NCI-H1694 (cell line): ENCODE data around the gene PTPRH.

Experiments used
- DNase-seq: peaks from one replicate; lab custom pipeline; 2025; lab: John Stamatoyannopoulos, UW

PTPRH gene

GRCh38 chr19:55246462-55247451, 37.5 kb upstream of the PTPRH start:
- DNase-seq = no peak

- no peak for DNase-seq
Measured at GRCh38 chr19:55245236-55245904, 36.1 kb upstream of the PTPRH start.

- no peak for DNase-seq
Measured at GRCh38 chr19:55244004-55244680, 34.8 kb upstream of the PTPRH start.

GRCh38 chr19:55242517-55242916, 33.2 kb upstream of the PTPRH start:
- DNase-seq = no peak

GRCh38 chr19:55241935-55242464, 32.7 kb upstream of the PTPRH start:
- DNase-seq = no peak

- no peak for DNase-seq
Measured at GRCh38 chr19:55241143-55241934, 32.0 kb upstream of the PTPRH start.

GRCh38 chr19:55240713-55241020, 31.4 kb upstream of the PTPRH start:
- DNase-seq = no peak

- DNase-seq = no peak
Measured at GRCh38 chr19:55239004-55239403, 29.7 kb upstream of the PTPRH start.

- DNase-seq = no peak
Measured at GRCh38 chr19:55238030-55238429, 28.7 kb upstream of the PTPRH start.

- no peak for DNase-seq
Measured at GRCh38 chr19:55232986-55233385, 23.7 kb upstream of the PTPRH start.

GRCh38 chr19:55232286-55232602, 22.9 kb upstream of the PTPRH start:
- DNase-seq = no peak

- no peak for DNase-seq
Measured at GRCh38 chr19:55231391-55232285, 22.3 kb upstream of the PTPRH start.

- no peak for DNase-seq
Measured at GRCh38 chr19:55230780-55231179, 21.5 kb upstream of the PTPRH start.

GRCh38 chr19:55230329-55230728, 21.0 kb upstream of the PTPRH start:
- no peak for DNase-seq

GRCh38 chr19:55229789-55230182, 20.5 kb upstream of the PTPRH start:
- DNase-seq = no peak

GRCh38 chr19:55229145-55229788, 20.0 kb upstream of the PTPRH start:
- no peak for DNase-seq

GRCh38 chr19:55228403-55229031, 19.2 kb upstream of the PTPRH start, which contains the start of gene TMEM86B:
Gene TMEM86B (minus strand): TSS chr19:55228763. CDS start chr19:55228741, 22 bp downstream.
- DNase-seq = no peak

- DNase-seq = no peak
Measured at GRCh38 chr19:55228015-55228391, 18.7 kb upstream of the PTPRH start.

GRCh38 chr19:55227241-55228014, 18.1 kb upstream of the PTPRH start:
- no peak for DNase-seq
